CD14-positive monocyte (primary cell): ENCODE data around the gene FANCB. TPM values are rescaled to one million over a fixed set of nuclear protein-coding genes. Genes with fewer than 3 reads are reported as not detected.

Source experiments
- DNase-seq, 3 donors: peaks; one replicate each; pipeline ENCODE4 v3.0.0-alpha.2; 2011 to 2022
- H2AFZ ChIP-seq: 2 replicates; pipeline ENCODE4 v1.6.0; 2012; ENCODE audit warnings: mild to moderate bottlenecking, low read depth, low read length, inconsistent platforms; ENCODE audit not compliant: insufficient read depth, poor library complexity, severe bottlenecking
- H3K27ac ChIP-seq, 2 donors: 1 replicate in 1 of 2; 2 replicates in 1 of 2; pipeline ENCODE4 v1.5.1; 2012 to 2013; ENCODE audit warnings: low read length in 2 of 2, control low read depth in 1 of 2, inconsistent platforms in 1 of 2, low read depth in 1 of 2, mild to moderate bottlenecking in 1 of 2
- H3K27me3 ChIP-seq, 2 donors: one replicate each; pipeline versions ENCODE4 v1.6.0 to v1.6.1; 2011 to 2013; ENCODE audit warnings: low read length in 2 of 2; ENCODE audit not compliant: control insufficient read depth in 2 of 2, insufficient read depth in 2 of 2
- H3K36me3 ChIP-seq, 2 donors: replicated peaks in 1 of 2; 1 replicate in 1 of 2; 2 replicates in 1 of 2; pipeline versions ENCODE4 v1.5.1 to v1.6.1; 2012 to 2013; ENCODE audit warnings: low read length in 2 of 2, control low read depth in 1 of 2, inconsistent platforms in 1 of 2, mild to moderate bottlenecking in 1 of 2; ENCODE audit not compliant: insufficient read depth in 2 of 2, control insufficient read depth in 1 of 2
- H3K4me1 ChIP-seq, 2 donors: 1 replicate in 1 of 2; 2 replicates in 1 of 2; pipeline versions ENCODE4 v1.5.1 to v1.6.1; 2012 to 2013; ENCODE audit warnings: low read length in 2 of 2, control low read depth in 1 of 2, inconsistent platforms in 1 of 2, mild to moderate bottlenecking in 1 of 2, moderate library complexity in 1 of 2; ENCODE audit not compliant: insufficient read depth in 2 of 2, control insufficient read depth in 1 of 2
- H3K4me2 ChIP-seq: replicated peaks from 2 replicates; pipeline ENCODE3; 2012; ENCODE audit warnings: low read length, moderate library complexity, mild to moderate bottlenecking; ENCODE audit not compliant: poor library complexity, severe bottlenecking; ENCODE audit errors: extremely low read depth
- H3K4me3 ChIP-seq, 3 experiments: fragments of 200-600 bp in 1 of 3; sonication (generic) in 1 of 3; replicated peaks in 1 of 3; 1 replicate in 2 of 3; 2 replicates in 1 of 3; pipeline ENCODE4 v1.5.1; 2011 to 2013; ENCODE audit warnings: low read length in 3 of 3, mild to moderate bottlenecking in 3 of 3, control low read depth in 2 of 3, low read depth in 2 of 3, inconsistent platforms in 1 of 3, moderate library complexity in 1 of 3
- H3K79me2 ChIP-seq: 2 replicates; pipeline ENCODE4 v1.6.0; 2012; ENCODE audit warnings: mild to moderate bottlenecking, control low read depth, inconsistent platforms, low read length, moderate library complexity; ENCODE audit not compliant: insufficient read depth
- H3K9ac ChIP-seq: 2 replicates; pipeline ENCODE4 v1.6.0; 2017; ENCODE audit warnings: low read length, mild to moderate bottlenecking; ENCODE audit not compliant: insufficient read depth, poor library complexity, severe bottlenecking
- H3K9me3 ChIP-seq, 2 donors: replicated peaks in 1 of 2; 1 replicate in 1 of 2; 2 replicates in 1 of 2; pipeline versions ENCODE4 v1.5.1 to v1.6.1; 2012 to 2013; ENCODE audit warnings: low read length in 2 of 2, control low read depth in 1 of 2; ENCODE audit not compliant: control insufficient read depth in 1 of 2, insufficient read depth in 1 of 2
- H4K20me1 ChIP-seq: 2 replicates; pipeline ENCODE4 v1.6.0; 2012; ENCODE audit warnings: mild to moderate bottlenecking, low read length, control low read depth, moderate library complexity; ENCODE audit not compliant: insufficient read depth
- H3K27ac Mint-ChIP-seq, 7 donors: one replicate each; pipeline ENCODE4 v1.8.0; 2020; ENCODE audit warnings: mild to moderate bottlenecking in 7 of 7, mixed read lengths in 7 of 7, moderate library complexity in 6 of 7, inconsistent platforms in 2 of 7
- H3K27me3 Mint-ChIP-seq, 3 donors: one replicate each; pipeline ENCODE4 v1.8.0; 2021 to 2022; ENCODE audit warnings: low read depth in 3 of 3, mild to moderate bottlenecking in 3 of 3, mixed read lengths in 3 of 3, moderate library complexity in 3 of 3, inconsistent platforms in 1 of 3
- H3K36me3 Mint-ChIP-seq, 2 donors: one replicate each; pipeline ENCODE4 v1.8.0; 2020; ENCODE audit warnings: mixed read lengths in 2 of 2, inconsistent platforms in 1 of 2, mild to moderate bottlenecking in 1 of 2
- H3K4me1 Mint-ChIP-seq: one replicate; pipeline ENCODE4 v1.8.0; 2020; ENCODE audit warnings: mild to moderate bottlenecking, mixed read lengths
- H3K4me3 Mint-ChIP-seq, 2 donors: one replicate each; pipeline ENCODE4 v1.8.0; 2020; ENCODE audit warnings: mild to moderate bottlenecking in 2 of 2, mixed read lengths in 2 of 2, moderate library complexity in 1 of 2
- H3K9me3 Mint-ChIP-seq, 7 donors: one replicate each; pipeline ENCODE4 v1.8.0; 2020 to 2022; ENCODE audit warnings: mixed read lengths in 7 of 7, mild to moderate bottlenecking in 6 of 7, moderate library complexity in 6 of 7, inconsistent platforms in 2 of 7
- CTCF ChIP-seq: fragments of 200-600 bp; IDR thresholded peaks from one replicate; pipeline ENCODE4 v1.8.0; 2022; ENCODE audit warnings: antibody characterized with exemption, mild to moderate bottlenecking
- WGBS: methylation state at CpG from one replicate; pipeline ENCODE4 v1.1.5; 2013; ENCODE audit warnings: missing lambda C conversion rate; ENCODE audit not compliant: insufficient coverage; 5-methylcytosine and 5-hydroxymethylcytosine counted together
- intact Hi-C, 2 donors: fragments of 100-400 bp; cut with micrococcal nuclease; formaldehyde crosslinking; loops; one replicate each; pipeline versions ENCODE4 v1.15.0 to v1.15.1; 2023
- polyA plus RNA-seq, 3 donors: library from polyadenylated mRNA; depleted of rRNA in 1 of 3; unstranded in 2 of 3; stranded (reverse) in 1 of 3; fragments of 300-500 nt in 2 of 3; fragments of >200 nt in 1 of 3; fragmentation: Illumina TruSeq in 2 of 3; gene quantifications; 1 replicate in 2 of 3; 2 replicates in 1 of 3; pipeline ENCODE4 v1.2.3, GENCODE V29; 2012 to 2021

Gene FANCB
- polyA plus RNA-seq, 3 donors: 0.85 to 4.2 (median 2.6) TPM

GRCh38 chrX:14916017-14916674 is 43.3 kb upstream of the FANCB start:
- no CpG with 5 or more reads among the region's 3 CpGs for WGBS
- peaks cover 70 to 71% of the 10 kb centered on the region in 2 donors for H3K36me3 Mint-ChIP-seq
- no peak overlapping the region for H3K27ac Mint-ChIP-seq
- TF ChIP-seq CTCF: no peak
- H3K79me2 ChIP-seq: no peaks in the 10 kb centered on the region
- no peak overlapping the region for H2AFZ ChIP-seq
- no peak overlapping the region for H3K9ac ChIP-seq
- no peaks in the 10 kb centered on the region for H3K9me3 ChIP-seq
- H3K36me3 ChIP-seq: peaks cover 77 to 95% of the 10 kb centered on the region in 2 donors
- H3K9me3 Mint-ChIP-seq: no peaks in the 10 kb centered on the region
- no peaks in the 10 kb centered on the region for H3K27me3 ChIP-seq
- H3K27ac ChIP-seq: no peak overlapping the region
- no peaks in the 10 kb centered on the region for H3K4me1 ChIP-seq
- no peaks in the 10 kb centered on the region for H3K27me3 Mint-ChIP-seq
- H3K4me3 ChIP-seq: no peak overlapping the region
- no peak for DNase-seq
- intact Hi-C loops: no loop called here
- no peak overlapping the region for H3K4me3 Mint-ChIP-seq
- no peak overlapping the region for H3K4me2 ChIP-seq
- H3K4me1 Mint-ChIP-seq: no peaks in the 10 kb centered on the region
- H4K20me1 ChIP-seq: no peaks in the 10 kb centered on the region

DNA sequence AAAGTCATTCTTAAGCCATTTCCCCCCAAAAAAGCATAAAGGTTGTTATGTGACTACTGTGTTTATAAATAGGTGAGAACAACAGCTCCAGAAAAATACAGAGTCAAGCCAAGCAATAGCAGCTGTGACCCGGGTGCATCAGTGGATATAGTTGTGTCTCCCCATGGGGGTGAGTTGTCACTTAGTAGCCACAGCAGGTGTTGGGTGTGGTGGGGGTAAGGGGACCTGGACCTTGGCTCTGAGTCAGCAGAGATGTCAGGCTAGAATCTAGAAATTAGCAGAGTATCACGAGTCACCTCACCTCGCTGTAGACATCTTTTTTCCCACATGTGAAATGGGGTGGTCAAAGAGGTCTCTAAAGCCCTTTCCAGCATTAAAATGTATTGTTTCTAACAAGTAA is 42.7 kb upstream of the FANCB start:
- Histone ChIP-seq H3K79me2 (no peaks in the 10 kb centered on the region), H2AFZ (no peak overlapping the region), H3K9me3 (no peaks in the 10 kb centered on the region), H3K27me3 (no peaks in the 10 kb centered on the region), H3K4me3 (no peak overlapping the region), H3K4me2 (no peak overlapping the region), H3K36me3 (peaks cover 79 to 96% of the 10 kb centered on the region in 2 donors), H4K20me1 (no peaks in the 10 kb centered on the region), H3K27ac (no peak overlapping the region), H3K9ac (no peak overlapping the region), H3K4me1 (no peaks in the 10 kb centered on the region)
- H3K4me3 Mint-ChIP-seq: no peak overlapping the region
- no peak for DNase-seq
- intact Hi-C loops: no loop called here
- H3K36me3 Mint-ChIP-seq: peaks cover 70 to 72% of the 10 kb centered on the region in 2 donors
- H3K27ac Mint-ChIP-seq: no peak overlapping the region
- no peaks in the 10 kb centered on the region for H3K27me3 Mint-ChIP-seq
- 86% methylated on average over 1 of the region's 3 CpGs for WGBS
- no peaks in the 10 kb centered on the region for H3K4me1 Mint-ChIP-seq
- TF ChIP-seq CTCF: no peak
- no peaks in the 10 kb centered on the region for H3K9me3 Mint-ChIP-seq
